ENCODE results near the gene HIVEP1. TPM values are rescaled to one million over a fixed set of nuclear protein-coding genes. Genes with fewer than 3 reads are reported as not detected.

Gene HIVEP1
- total and polyA plus RNA-seq, 2 of the 13 experiments (the other 11 are each of a cell fraction or from before 2014, with no cell fraction given): 7.4 to 9.9 TPM

GRCh38 chr6:12163744-12164507, 151.8 kb downstream of the HIVEP1 start:
- FAIRE-seq: no peak
- Histone ChIP-seq H3K9me3 (ENCODE audit: low read length) (no peaks in the 10 kb centered on the region), H4K20me1 (ENCODE audit: insufficient read depth, low read length) (0 out of 2 replicates have a peak, but pooled peaks cover 2% of the 10 kb centered on the region), H3K4me2 (ENCODE audit: low read depth, low read length) (no peak overlapping the region), H3K4me1 (ENCODE audit: insufficient read depth, low read length) (no peaks in the 10 kb centered on the region), H3K27me3 (ENCODE audit: control insufficient read depth in 1 of 2, insufficient read depth in 2 of 2, low read length in 2 of 2) (no peaks in the 10 kb centered on the region), H3K4me3 (replicated peaks in 1 of 3; ENCODE audit: insufficient read depth in 1 of 3, low read depth in 2 of 3, low read length in 3 of 3) (no peak overlapping the region), H3K79me2 (ENCODE audit: insufficient read depth, low read length) (no peaks in the 10 kb centered on the region), H3K36me3 (replicated peaks in 1 of 2; ENCODE audit: control insufficient read depth in 1 of 2, insufficient read depth in 2 of 2, low read length in 2 of 2) (peaks cover 11 to 27% of the 10 kb centered on the region in 2 experiments), H2AFZ (ENCODE audit: low read length) (no peak overlapping the region), H3K27ac (ENCODE audit: extremely low read length, insufficient read depth, low read length) (no peak overlapping the region), H3K9ac (ENCODE audit: insufficient read depth, low read depth, low read length) (no peak overlapping the region)
- TF ChIP-seq BRD4 (CRISPR knock-in tag; IDR thresholded peaks at IDR 0.05): no peak
- no peak for TF ChIP-seq ZBTB37 (CRISPR knock-in tag; IDR thresholded peaks at IDR 0.05)
- no peak for TF ChIP-seq ZNF883 (CRISPR knock-in tag; IDR thresholded peaks at IDR 0.05; ENCODE audit: not compliant biosample characterization)
- TF ChIP-seq GABPB1 (CRISPR knock-in tag; IDR thresholded peaks at IDR 0.05): no peak
- no peak for TF ChIP-seq POLR2AphosphoS5 (IDR thresholded peaks at IDR 0.05; ENCODE audit: low read depth, low read length)
- TF ChIP-seq RFX3 (CRISPR knock-in tag; IDR thresholded peaks at IDR 0.05): no peak
- no peak for TF ChIP-seq TEAD2 (CRISPR knock-in tag; IDR thresholded peaks at IDR 0.05)
- TF ChIP-seq SP140L (CRISPR knock-in tag; IDR thresholded peaks at IDR 0.05; ENCODE audit: borderline replicate concordance): no peak
- TF ChIP-seq SOX5 (CRISPR knock-in tag; IDR thresholded peaks at IDR 0.05; ENCODE audit: borderline replicate concordance): no peak
- ATAC-seq: no peak
- CTCF ChIA-PET (ENCODE audit: low intra/inter-chr PET ratio, low total read pairs): no interaction called here
- POLR2A ChIA-PET: no interaction called here
- WGBS (ENCODE audit: low lambda C conversion rate): 98% methylated on average over 18 of the region's 19 CpGs
- intact Hi-C loops (cut with micrococcal nuclease; ENCODE audit: unreplicated experiment): no loop called here
- no TSS peak for BruUV-seq (replicated peaks)
- in situ Hi-C loops (cut with HindIII; ENCODE audit: extremely low pct_ligation_motif_present, low pct_unique_long_range_greater_than_20kb): no loop called here
- DNase-seq (ENCODE audit: low spot score): no peak

All from HepG2 (cell line).